ENCODE measurements around the gene CYP8B1. TPM values are rescaled to one million over a fixed set of nuclear protein-coding genes. Genes with fewer than 3 reads are reported as not detected.

CYP8B1 gene
- not detected for polyA plus RNA-seq (2013, experiment 1 of 2)
- not detected for polyA plus RNA-seq (2013, experiment 2 of 2)

- H3K9me3 ChIP-seq (ENCODE audit: control insufficient read depth, low read length), result no peaks in the 10 kb centered on the region
- no peaks in the 10 kb centered on the region for H3K36me3 ChIP-seq (ENCODE audit: control insufficient read depth, insufficient read depth, low read length)
- H3K4me1 ChIP-seq (ENCODE audit: control insufficient read depth, insufficient read depth, low read length, poor library complexity, severe bottlenecking), result no peaks in the 10 kb centered on the region
- H3K4me3 ChIP-seq (ENCODE audit: extremely low read depth, insufficient read depth, low read length, poor library complexity, severe bottlenecking), result no peak within 1 kb of the TSS
- H3K27ac ChIP-seq (ENCODE audit: low read depth, low read length, severe bottlenecking), result no peak within 1 kb of the TSS
- 85 to 96% methylated on average over 11 to 13 of the region's 13 CpGs for WGBS, 2 experiments (ENCODE audit: insufficient coverage in 2 of 2)
Measured at GRCh38 chr3:42875325-42876151, at the start of gene CYP8B1. CYP8B1 (minus strand) TSS chr3:42875879; CDS start chr3:42875816, 63 bp downstream.

GRCh38 chr3:42923606-42924005, 47.9 kb upstream of the CYP8B1 start:
- H3K27ac ChIP-seq (ENCODE audit: low read depth, low read length, severe bottlenecking), result no peak overlapping the region
- H3K36me3 ChIP-seq (ENCODE audit: control insufficient read depth, insufficient read depth, low read length), result no peaks in the 10 kb centered on the region
- H3K9me3 ChIP-seq (ENCODE audit: control insufficient read depth, low read length), result no peaks in the 10 kb centered on the region
- WGBS, 2 experiments (ENCODE audit: insufficient coverage in 2 of 2), result 88 to 100% methylated on average over 4 of the region's 4 CpGs
- no peaks in the 10 kb centered on the region for H3K4me1 ChIP-seq (ENCODE audit: control insufficient read depth, insufficient read depth, low read length, poor library complexity, severe bottlenecking)
- H3K4me3 ChIP-seq (ENCODE audit: extremely low read depth, insufficient read depth, low read length, poor library complexity, severe bottlenecking), result no peak overlapping the region

GRCh38 chr3:42914771-42915515, 39.3 kb upstream of the CYP8B1 start:
- Histone ChIP-seq H3K27ac (ENCODE audit: low read depth, low read length, severe bottlenecking) (no peak overlapping the region), H3K36me3 (ENCODE audit: control insufficient read depth, insufficient read depth, low read length) (no peaks in the 10 kb centered on the region), H3K4me1 (ENCODE audit: control insufficient read depth, insufficient read depth, low read length, poor library complexity, severe bottlenecking) (no peaks in the 10 kb centered on the region), H3K4me3 (ENCODE audit: extremely low read depth, insufficient read depth, low read length, poor library complexity, severe bottlenecking) (no peak overlapping the region), H3K9me3 (ENCODE audit: control insufficient read depth, low read length) (peaks cover 25% of the 10 kb centered on the region)
- 89 to 94% methylated on average over 5 to 6 of the region's 8 CpGs for WGBS, 2 experiments (ENCODE audit: insufficient coverage in 2 of 2)

GRCh38 chr3:42911551-42911950, 35.9 kb upstream of the CYP8B1 start:
- whole genome bisulfite sequencing, 2 experiments (ENCODE audit: insufficient coverage in 2 of 2), result 83 to 88% methylated on average over 1 of the region's 2 CpGs
- H3K4me3 ChIP-seq (ENCODE audit: extremely low read depth, insufficient read depth, low read length, poor library complexity, severe bottlenecking), result no peak overlapping the region
- peaks cover 23% of the 10 kb centered on the region for H3K9me3 ChIP-seq (ENCODE audit: control insufficient read depth, low read length)
- no peak overlapping the region for H3K27ac ChIP-seq (ENCODE audit: low read depth, low read length, severe bottlenecking)
- H3K4me1 ChIP-seq (ENCODE audit: control insufficient read depth, insufficient read depth, low read length, poor library complexity, severe bottlenecking), result peaks cover 2% of the 10 kb centered on the region
- no peaks in the 10 kb centered on the region for H3K36me3 ChIP-seq (ENCODE audit: control insufficient read depth, insufficient read depth, low read length)

GRCh38 chr3:42908675-42909074, 33.0 kb upstream of the CYP8B1 start:
- H3K9me3 ChIP-seq (ENCODE audit: control insufficient read depth, low read length), result peaks cover 4% of the 10 kb centered on the region
- H3K27ac ChIP-seq (ENCODE audit: low read depth, low read length, severe bottlenecking), result no peak overlapping the region
- no peaks in the 10 kb centered on the region for H3K36me3 ChIP-seq (ENCODE audit: control insufficient read depth, insufficient read depth, low read length)
- no peak overlapping the region for H3K4me3 ChIP-seq (ENCODE audit: extremely low read depth, insufficient read depth, low read length, poor library complexity, severe bottlenecking)
- 87 to 89% methylated on average over 6 to 7 of the region's 7 CpGs for WGBS, 2 experiments (ENCODE audit: insufficient coverage in 2 of 2)
- H3K4me1 ChIP-seq (ENCODE audit: control insufficient read depth, insufficient read depth, low read length, poor library complexity, severe bottlenecking), result peaks cover 2% of the 10 kb centered on the region

- 78 to 96% methylated on average over 4 of the region's 4 CpGs for WGBS, 2 experiments (ENCODE audit: insufficient coverage in 2 of 2)
- peaks cover 4% of the 10 kb centered on the region for H3K9me3 ChIP-seq (ENCODE audit: control insufficient read depth, low read length)
- H3K4me3 ChIP-seq (ENCODE audit: extremely low read depth, insufficient read depth, low read length, poor library complexity, severe bottlenecking), result no peak overlapping the region
- H3K27ac ChIP-seq (ENCODE audit: low read depth, low read length, severe bottlenecking), result no peak overlapping the region
- peaks cover 2% of the 10 kb centered on the region for H3K4me1 ChIP-seq (ENCODE audit: control insufficient read depth, insufficient read depth, low read length, poor library complexity, severe bottlenecking)
- no peaks in the 10 kb centered on the region for H3K36me3 ChIP-seq (ENCODE audit: control insufficient read depth, insufficient read depth, low read length)
Measured at GRCh38 chr3:42906848-42907183, 31.1 kb upstream of the CYP8B1 start.

- 95 to 96% methylated on average over 46 to 58 of the region's 59 CpGs for WGBS, 2 experiments (ENCODE audit: insufficient coverage in 2 of 2)
- H3K36me3 ChIP-seq (ENCODE audit: control insufficient read depth, insufficient read depth, low read length), result no peaks in the 10 kb centered on the region
- peaks cover 4% of the 10 kb centered on the region for H3K9me3 ChIP-seq (ENCODE audit: control insufficient read depth, low read length)
- no peak within 1 kb of the TSS for H3K27ac ChIP-seq (ENCODE audit: low read depth, low read length, severe bottlenecking)
- H3K4me1 ChIP-seq (ENCODE audit: control insufficient read depth, insufficient read depth, low read length, poor library complexity, severe bottlenecking), result peaks cover 2% of the 10 kb centered on the region
- H3K4me3 ChIP-seq (ENCODE audit: extremely low read depth, insufficient read depth, low read length, poor library complexity, severe bottlenecking), result no peak within 1 kb of the TSS
Measured at GRCh38 chr3:42906070-42906847, 30.6 kb upstream of the CYP8B1 start, which contains the start of gene ZNF662. ZNF662 (plus strand) TSS chr3:42906142; CDS start chr3:42908115, 1,973 bp downstream.

GRCh38 chr3:42905740-42906069, 30.0 kb upstream of the CYP8B1 start:
- 94 to 95% methylated on average over 4 to 9 of the region's 12 CpGs for WGBS, 2 experiments (ENCODE audit: insufficient coverage in 2 of 2)
- H3K4me1 ChIP-seq (ENCODE audit: control insufficient read depth, insufficient read depth, low read length, poor library complexity, severe bottlenecking), result peaks cover 2% of the 10 kb centered on the region
- H3K9me3 ChIP-seq (ENCODE audit: control insufficient read depth, low read length), result peaks cover 4% of the 10 kb centered on the region
- H3K27ac ChIP-seq (ENCODE audit: low read depth, low read length, severe bottlenecking), result no peak overlapping the region
- no peak overlapping the region for H3K4me3 ChIP-seq (ENCODE audit: extremely low read depth, insufficient read depth, low read length, poor library complexity, severe bottlenecking)
- no peaks in the 10 kb centered on the region for H3K36me3 ChIP-seq (ENCODE audit: control insufficient read depth, insufficient read depth, low read length)

GRCh38 chr3:42904076-42904475, 28.4 kb upstream of the CYP8B1 start:
- H3K4me1 ChIP-seq (ENCODE audit: control insufficient read depth, insufficient read depth, low read length, poor library complexity, severe bottlenecking), result peaks cover 2% of the 10 kb centered on the region
- peaks cover 4% of the 10 kb centered on the region for H3K9me3 ChIP-seq (ENCODE audit: control insufficient read depth, low read length)
- no peak overlapping the region for H3K4me3 ChIP-seq (ENCODE audit: extremely low read depth, insufficient read depth, low read length, poor library complexity, severe bottlenecking)
- H3K36me3 ChIP-seq (ENCODE audit: control insufficient read depth, insufficient read depth, low read length), result no peaks in the 10 kb centered on the region
- H3K27ac ChIP-seq (ENCODE audit: low read depth, low read length, severe bottlenecking), result no peak overlapping the region
- 57 to 100% methylated on average over 1 of the region's 1 CpG for WGBS, 2 experiments (ENCODE audit: insufficient coverage in 2 of 2)

- H3K9me3 ChIP-seq (ENCODE audit: control insufficient read depth, low read length), result peaks cover 4% of the 10 kb centered on the region
- no peaks in the 10 kb centered on the region for H3K4me1 ChIP-seq (ENCODE audit: control insufficient read depth, insufficient read depth, low read length, poor library complexity, severe bottlenecking)
- no peaks in the 10 kb centered on the region for H3K36me3 ChIP-seq (ENCODE audit: control insufficient read depth, insufficient read depth, low read length)
- H3K4me3 ChIP-seq (ENCODE audit: extremely low read depth, insufficient read depth, low read length, poor library complexity, severe bottlenecking), result no peak overlapping the region
- H3K27ac ChIP-seq (ENCODE audit: low read depth, low read length, severe bottlenecking), result no peak overlapping the region
- WGBS, 2 experiments (ENCODE audit: insufficient coverage in 2 of 2), result 100% methylated on average over 1 of the region's 2 CpGs; no CpG with 5 or more reads in 1 of the 2 experiments
Measured at GRCh38 chr3:42902257-42902656, 26.6 kb upstream of the CYP8B1 start.
